Stimulated activated naive B cell treated with anti-CD40 and anti-IgM and Interleukin-4, amounts not matched to agents 10 μg/mL and 1 μg/mL and 100 μg/mL, for 72 hours (primary cell): ENCODE results near the gene MACROD2.
"Not testable (repeated sequence)": the region's sequence is repeated elsewhere in the genome, so short reads cannot be mapped to it uniquely, and the experiment has no call there.

Source experiments
- ATAC-seq, 2 donors: fragments of 150-1000 bp; cut with Tn5 transposase; replicated peaks; 2 replicates each; pipeline ENCODE4 v1.10.0; 2021; ENCODE audit warnings: moderate library complexity in 1 of 2
- DNase-seq: peaks from one replicate; pipeline ENCODE4 v3.0.0; 2021
- H3K27ac Mint-ChIP-seq: one replicate; pipeline ENCODE4 v1.8.0; 2022; ENCODE audit warnings: mild to moderate bottlenecking, mixed read lengths
- H3K27me3 Mint-ChIP-seq, 2 donors: one replicate each; pipeline ENCODE4 v1.8.0; 2022; ENCODE audit warnings: mixed read lengths in 2 of 2
- H3K36me3 Mint-ChIP-seq, 2 donors: one replicate each; pipeline ENCODE4 v1.8.0; 2022; ENCODE audit warnings: mixed read lengths in 2 of 2, mild to moderate bottlenecking in 1 of 2
- H3K4me1 Mint-ChIP-seq, 2 donors: one replicate each; pipeline ENCODE4 v1.8.0; 2022; ENCODE audit warnings: mixed read lengths in 2 of 2, mild to moderate bottlenecking in 1 of 2
- H3K4me3 Mint-ChIP-seq, 2 donors: one replicate each; pipeline ENCODE4 v1.8.0; 2022; ENCODE audit warnings: mild to moderate bottlenecking in 2 of 2, mixed read lengths in 2 of 2, moderate library complexity in 1 of 2
- H3K9me3 Mint-ChIP-seq, 2 donors: one replicate each; pipeline ENCODE4 v1.8.0; 2022; ENCODE audit warnings: mixed read lengths in 2 of 2, mild to moderate bottlenecking in 1 of 2

The MACROD2 gene

GRCh38 chr20:15377603-15378002 lies 1382.3 kb downstream of the MACROD2 start:
- not testable (repeated sequence) for H3K27ac Mint-ChIP-seq, H3K36me3 Mint-ChIP-seq, ATAC-seq, DNase-seq, H3K9me3 Mint-ChIP-seq, H3K4me1 Mint-ChIP-seq, H3K4me3 Mint-ChIP-seq
- H3K27me3 Mint-ChIP-seq, result peaks cover 5 to 35% of the 10 kb centered on the region in 2 donors

- DNase-seq (no peak), ATAC-seq (no peak)
- H3K27ac Mint-ChIP-seq, result no peak overlapping the region
- H3K36me3 Mint-ChIP-seq, result no peaks in the 10 kb centered on the region
- peaks cover 5 to 37% of the 10 kb centered on the region in 2 donors for H3K27me3 Mint-ChIP-seq
- H3K4me1 Mint-ChIP-seq, result no peaks in the 10 kb centered on the region
- H3K9me3 Mint-ChIP-seq, result no peaks in the 10 kb centered on the region
- no peak overlapping the region for H3K4me3 Mint-ChIP-seq
Observed at GRCh38 chr20:15378151-15378550, 1382.8 kb downstream of the MACROD2 start.

DNA sequence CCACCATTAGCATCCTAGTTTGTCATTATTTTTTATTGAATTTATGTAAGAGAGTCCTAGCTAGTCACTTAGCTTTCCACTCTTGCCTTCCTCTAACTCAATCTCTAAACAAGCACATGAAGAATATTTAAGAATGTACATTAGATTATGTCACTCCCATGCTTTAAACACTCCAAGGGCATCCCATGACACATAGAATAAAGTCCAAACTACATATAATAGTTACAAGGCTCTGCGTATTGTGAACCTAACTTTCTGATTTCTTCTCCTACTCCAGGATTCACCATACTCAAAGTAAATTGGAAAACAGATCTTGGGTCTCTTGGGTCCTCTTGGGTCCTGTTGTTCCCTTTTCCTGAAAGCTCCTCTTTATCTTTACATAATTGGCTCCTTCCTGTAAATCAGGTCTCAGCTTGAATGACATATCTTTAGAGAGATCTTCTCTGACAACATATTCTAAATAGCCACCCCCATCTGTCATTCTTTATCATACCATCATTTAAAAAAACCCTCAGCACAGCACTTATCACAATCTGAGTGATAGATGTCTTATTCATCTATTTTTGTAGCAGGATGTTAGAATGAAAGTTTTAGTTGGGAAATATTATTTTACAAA lies 1384.5 kb downstream of the MACROD2 start:
- H3K27me3 Mint-ChIP-seq, result peaks cover 6 to 26% of the 10 kb centered on the region in 2 donors

GRCh38 chr20:15380770-15381169 lies 1385.5 kb downstream of the MACROD2 start:
- Mint-ChIP-seq H3K27me3 (peaks cover 8 to 24% of the 10 kb centered on the region in 2 donors), H3K4me3 (no peak overlapping the region), H3K27ac (no peak overlapping the region), H3K36me3 (no peaks in the 10 kb centered on the region), H3K9me3 (no peaks in the 10 kb centered on the region), H3K4me1 (no peaks in the 10 kb centered on the region)
- ATAC-seq, result no peak
- no peak for DNase-seq

More for the DNA sequence above, 1384.5 kb downstream of the MACROD2 start:
- no peak for ATAC-seq
- DNase-seq, result no peak
- no peaks in the 10 kb centered on the region for H3K36me3 Mint-ChIP-seq
- H3K27ac Mint-ChIP-seq, result no peak overlapping the region
- no peaks in the 10 kb centered on the region for H3K4me1 Mint-ChIP-seq
- H3K4me3 Mint-ChIP-seq, result no peak overlapping the region
- H3K9me3 Mint-ChIP-seq, result no peaks in the 10 kb centered on the region

GRCh38 chr20:15387228-15387627 lies 1391.9 kb downstream of the MACROD2 start:
- peaks cover 4 to 16% of the 10 kb centered on the region in 2 donors for H3K27me3 Mint-ChIP-seq
- H3K36me3 Mint-ChIP-seq, result no peaks in the 10 kb centered on the region
- no peaks in the 10 kb centered on the region for H3K9me3 Mint-ChIP-seq
- no peaks in the 10 kb centered on the region for H3K4me1 Mint-ChIP-seq
- H3K27ac Mint-ChIP-seq, result no peak overlapping the region
- ATAC-seq (no peak), DNase-seq (no peak)
- H3K4me3 Mint-ChIP-seq, result no peak overlapping the region

- H3K4me1 Mint-ChIP-seq, result no peaks in the 10 kb centered on the region
- no peaks in the 10 kb centered on the region for H3K36me3 Mint-ChIP-seq
- H3K4me3 Mint-ChIP-seq, result no peak overlapping the region
Observed at GRCh38 chr20:15395457-15395856, 1400.1 kb downstream of the MACROD2 start.

DNA sequence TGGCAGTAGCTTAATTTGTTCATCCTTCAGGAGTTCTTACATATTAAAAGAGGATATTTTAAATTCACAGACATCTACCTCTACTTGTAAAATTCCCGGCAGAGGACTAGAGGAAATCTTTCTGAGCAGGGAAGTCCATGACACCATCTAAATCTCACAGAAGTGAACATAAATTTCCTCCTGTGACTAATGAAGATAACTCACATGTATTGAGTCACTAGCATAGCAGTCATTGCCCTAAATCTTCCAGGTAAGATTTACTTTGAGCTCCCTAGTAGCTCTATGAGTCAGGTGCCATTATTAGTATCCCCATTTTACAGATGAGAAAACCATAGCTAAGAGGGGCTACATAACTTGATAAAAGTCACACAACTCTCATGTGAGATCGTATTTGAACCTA lies 1400.7 kb downstream of the MACROD2 start:
- H3K4me3 Mint-ChIP-seq, result no peak overlapping the region

More at GRCh38 chr20:15395457-15395856, 1400.1 kb downstream of the MACROD2 start:
- peaks cover 0 to 6% of the 10 kb centered on the region in 2 donors for H3K27me3 Mint-ChIP-seq
- H3K9me3 Mint-ChIP-seq, result no peaks in the 10 kb centered on the region
- ATAC-seq, result no peak
- H3K27ac Mint-ChIP-seq, result no peak overlapping the region
- DNase-seq, result no peak

DNA sequence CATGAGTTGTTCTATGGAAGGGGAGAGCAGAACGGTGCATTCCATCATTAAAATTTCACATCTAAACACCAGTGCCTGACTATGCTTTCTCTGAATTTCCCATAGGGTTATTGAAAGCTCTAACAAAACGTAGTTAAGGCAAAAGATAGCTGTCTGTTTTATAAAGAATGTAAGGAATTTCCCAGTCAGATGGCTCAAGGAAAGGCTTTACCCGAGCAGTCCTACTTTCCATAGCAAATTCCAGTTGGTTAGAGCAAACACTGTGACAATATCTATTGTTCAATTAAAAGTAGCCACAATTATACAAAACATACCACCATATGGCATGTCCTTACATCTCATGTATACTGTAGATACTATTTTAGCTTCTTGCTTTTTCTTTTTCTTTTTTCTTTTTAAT lies 1401.6 kb downstream of the MACROD2 start:
- peaks cover 0 to 2% of the 10 kb centered on the region in 2 donors for H3K9me3 Mint-ChIP-seq
- no peak for DNase-seq
- peaks cover 0 to 6% of the 10 kb centered on the region in 2 donors for H3K27me3 Mint-ChIP-seq
- no peaks in the 10 kb centered on the region for H3K36me3 Mint-ChIP-seq
- H3K27ac Mint-ChIP-seq, result no peak overlapping the region
- H3K4me3 Mint-ChIP-seq, result no peak overlapping the region
- H3K4me1 Mint-ChIP-seq, result no peaks in the 10 kb centered on the region
- no peak for ATAC-seq

More for the DNA sequence above, 1400.7 kb downstream of the MACROD2 start:
- H3K27ac Mint-ChIP-seq, result no peak overlapping the region
- DNase-seq, result no peak
- no peaks in the 10 kb centered on the region for H3K36me3 Mint-ChIP-seq
- peaks cover 0 to 2% of the 10 kb centered on the region in 2 donors for H3K9me3 Mint-ChIP-seq
- no peak for ATAC-seq
- H3K4me1 Mint-ChIP-seq, result no peaks in the 10 kb centered on the region
- peaks cover 0 to 6% of the 10 kb centered on the region in 2 donors for H3K27me3 Mint-ChIP-seq

DNA sequence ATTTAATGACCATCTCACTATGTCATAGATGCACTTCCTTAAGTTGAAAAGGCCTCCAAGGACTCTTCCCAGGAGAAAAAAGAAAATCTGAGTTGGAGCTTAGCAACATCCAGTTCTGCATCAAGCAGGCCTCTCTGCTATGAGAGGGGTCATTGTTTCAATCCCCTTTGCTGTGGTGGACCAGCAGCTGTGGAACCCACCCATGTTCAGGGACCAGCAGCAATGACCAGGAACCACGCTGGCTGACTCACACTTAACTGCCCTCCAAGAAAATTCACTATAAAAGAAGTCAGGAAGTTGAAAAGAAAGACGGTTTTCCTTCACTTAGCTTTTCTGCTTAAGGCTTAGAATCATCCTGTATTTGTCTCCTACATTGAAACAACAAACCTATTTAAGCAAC lies 1404.5 kb downstream of the MACROD2 start:
- no peak overlapping the region for H3K27ac Mint-ChIP-seq
- no peak overlapping the region for H3K4me3 Mint-ChIP-seq
- H3K4me1 Mint-ChIP-seq, result no peaks in the 10 kb centered on the region
- peaks cover 0 to 5% of the 10 kb centered on the region in 2 donors for H3K27me3 Mint-ChIP-seq
- ATAC-seq (no peak), DNase-seq (no peak)
- no peaks in the 10 kb centered on the region for H3K36me3 Mint-ChIP-seq
- peaks cover 4 to 6% of the 10 kb centered on the region in 2 donors for H3K9me3 Mint-ChIP-seq

DNA sequence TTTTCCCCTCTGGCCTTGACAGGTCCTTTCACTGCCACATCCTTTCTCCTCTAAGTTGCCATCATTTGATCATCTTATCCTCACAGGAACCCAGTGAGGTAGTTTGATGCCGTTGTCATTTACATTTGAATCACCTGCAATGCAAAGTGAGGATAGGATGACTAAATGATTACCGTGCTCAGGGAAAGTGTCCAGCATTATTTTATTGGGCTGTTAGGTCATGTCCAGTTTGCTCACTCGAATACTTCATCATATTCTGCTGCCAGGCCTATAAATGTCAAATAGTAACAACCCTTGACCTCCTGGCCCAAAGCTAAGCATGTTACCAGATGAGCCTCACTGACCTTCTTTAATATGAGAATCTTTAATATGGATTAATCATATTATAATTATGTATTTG lies 1410.8 kb downstream of the MACROD2 start:
- H3K4me1 Mint-ChIP-seq, result no peaks in the 10 kb centered on the region
- ATAC-seq (no peak), DNase-seq (no peak)
- H3K36me3 Mint-ChIP-seq, result no peaks in the 10 kb centered on the region
- peaks cover 3 to 4% of the 10 kb centered on the region in 2 donors for H3K9me3 Mint-ChIP-seq
- H3K4me3 Mint-ChIP-seq, result no peak overlapping the region
- H3K27me3 Mint-ChIP-seq, result peaks cover 0 to 5% of the 10 kb centered on the region in 2 donors
- no peak overlapping the region for H3K27ac Mint-ChIP-seq

DNA sequence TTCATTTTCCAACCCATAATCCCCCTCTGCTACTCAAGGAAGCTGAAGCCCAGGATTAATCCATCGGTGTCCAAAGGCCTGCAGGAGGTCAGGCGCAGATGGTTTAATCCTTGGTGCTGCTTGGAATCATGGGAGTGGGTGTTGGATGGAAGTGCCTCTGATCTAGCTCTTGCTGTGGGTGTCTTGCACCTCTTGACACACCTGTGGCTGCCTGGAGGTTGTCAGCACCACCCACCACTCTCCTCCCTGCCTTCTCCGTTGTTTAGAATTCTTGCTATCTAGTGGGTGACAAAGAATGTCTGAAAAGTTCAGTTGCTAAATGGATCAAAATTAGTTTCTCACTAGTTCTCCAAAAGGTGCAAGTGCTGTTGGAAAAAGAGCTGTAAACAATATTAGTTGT lies 1416.5 kb downstream of the MACROD2 start:
- no peak for ATAC-seq
- no peaks in the 10 kb centered on the region for H3K9me3 Mint-ChIP-seq
- peaks cover 0 to 6% of the 10 kb centered on the region in 2 donors for H3K27me3 Mint-ChIP-seq
- no peaks in the 10 kb centered on the region for H3K4me1 Mint-ChIP-seq
- no peak overlapping the region for H3K4me3 Mint-ChIP-seq
- no peak overlapping the region for H3K27ac Mint-ChIP-seq
- no peak for DNase-seq
- no peaks in the 10 kb centered on the region for H3K36me3 Mint-ChIP-seq

DNA sequence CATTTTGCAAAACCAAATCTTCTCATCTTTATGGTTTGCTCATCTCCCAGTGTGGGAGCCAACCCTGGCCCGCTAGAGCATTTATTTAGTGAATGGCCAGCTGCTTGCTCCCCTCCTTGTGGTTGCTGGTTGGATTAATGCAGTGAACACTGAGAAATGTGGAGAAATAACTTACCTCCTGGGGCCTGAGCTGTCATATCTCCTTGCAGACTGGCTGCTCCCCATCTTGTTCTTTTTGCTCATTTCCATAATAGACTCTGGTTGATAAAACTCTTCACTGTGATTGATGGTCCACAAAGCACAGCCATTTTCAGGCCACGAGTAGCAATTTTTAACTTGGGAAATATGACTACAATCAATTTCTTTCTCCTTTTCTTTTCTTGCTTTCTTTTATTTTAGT lies 1420.6 kb downstream of the MACROD2 start:
- H3K27ac Mint-ChIP-seq, result no peak overlapping the region
- DNase-seq (no peak), ATAC-seq (no peak)
- H3K27me3 Mint-ChIP-seq, result peaks cover 0 to 6% of the 10 kb centered on the region in 2 donors
- no peaks in the 10 kb centered on the region for H3K9me3 Mint-ChIP-seq
- peaks cover 0 to 2% of the 10 kb centered on the region in 2 donors for H3K4me1 Mint-ChIP-seq
- no peak overlapping the region for H3K4me3 Mint-ChIP-seq
- no peaks in the 10 kb centered on the region for H3K36me3 Mint-ChIP-seq

DNA sequence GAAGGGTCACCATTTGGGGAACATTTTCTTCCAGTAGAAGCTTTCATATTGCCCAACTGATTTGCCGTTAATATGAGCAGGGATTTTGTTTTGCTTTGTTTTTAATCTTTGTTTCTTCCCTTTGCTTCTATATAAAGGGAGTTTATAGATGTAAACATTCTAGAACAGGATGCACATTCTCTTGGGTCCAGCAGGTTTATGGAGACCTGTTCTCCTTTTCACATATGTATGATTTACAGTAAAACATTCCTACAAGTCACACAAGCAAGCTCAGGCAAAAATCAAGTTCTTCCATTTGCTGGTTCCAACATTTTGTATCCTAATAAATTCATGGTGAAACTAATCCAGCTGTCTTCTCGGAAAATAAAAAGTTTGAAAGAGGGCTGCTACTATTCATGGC lies 1424.5 kb downstream of the MACROD2 start:
- H3K9me3 Mint-ChIP-seq, result no peaks in the 10 kb centered on the region
- no peak overlapping the region for H3K27ac Mint-ChIP-seq
- no peaks in the 10 kb centered on the region for H3K36me3 Mint-ChIP-seq
- ATAC-seq (no peak), DNase-seq (no peak)
- peaks cover 0 to 2% of the 10 kb centered on the region in 2 donors for H3K4me1 Mint-ChIP-seq
- no peak overlapping the region for H3K4me3 Mint-ChIP-seq
- peaks cover 4 to 6% of the 10 kb centered on the region in 2 donors for H3K27me3 Mint-ChIP-seq

GRCh38 chr20:15422966-15423365 lies 1427.7 kb downstream of the MACROD2 start:
- no peaks in the 10 kb centered on the region for H3K36me3 Mint-ChIP-seq
- no peak for DNase-seq
- H3K27me3 Mint-ChIP-seq, result peaks cover 4 to 13% of the 10 kb centered on the region in 2 donors
- ATAC-seq, result no peak
- H3K9me3 Mint-ChIP-seq, result no peaks in the 10 kb centered on the region
- H3K27ac Mint-ChIP-seq, result no peak overlapping the region
- no peak overlapping the region for H3K4me3 Mint-ChIP-seq
- H3K4me1 Mint-ChIP-seq, result peaks cover 0 to 2% of the 10 kb centered on the region in 2 donors

GRCh38 chr20:15439551-15439950 lies 1444.2 kb downstream of the MACROD2 start:
- Mint-ChIP-seq H3K4me3 (no peak overlapping the region), H3K27me3 (peaks cover 0 to 8% of the 10 kb centered on the region in 2 donors), H3K27ac (no peak overlapping the region), H3K4me1 (no peaks in the 10 kb centered on the region), H3K36me3 (no peaks in the 10 kb centered on the region), H3K9me3 (peaks cover 4% of the 10 kb centered on the region in 2 donors)
- ATAC-seq (no peak), DNase-seq (no peak)
